GM20000 (cell line): Measurements from ENCODE around the gene ATG5.

Source experiments
- DNase-seq: peaks from one replicate; pipeline ENCODE4 v3.0.0; 2012; ENCODE audit warnings: low spot score
- TF ChIP-seq, protein P1 (sequence below): IDR thresholded peaks from 2 replicates; pipeline ENCODE4 v1.5.1; 2012; ENCODE audit warnings: mild to moderate bottlenecking, control low read depth; ENCODE audit errors: extremely low read depth, missing control alignments

Gene ATG5

DNA sequence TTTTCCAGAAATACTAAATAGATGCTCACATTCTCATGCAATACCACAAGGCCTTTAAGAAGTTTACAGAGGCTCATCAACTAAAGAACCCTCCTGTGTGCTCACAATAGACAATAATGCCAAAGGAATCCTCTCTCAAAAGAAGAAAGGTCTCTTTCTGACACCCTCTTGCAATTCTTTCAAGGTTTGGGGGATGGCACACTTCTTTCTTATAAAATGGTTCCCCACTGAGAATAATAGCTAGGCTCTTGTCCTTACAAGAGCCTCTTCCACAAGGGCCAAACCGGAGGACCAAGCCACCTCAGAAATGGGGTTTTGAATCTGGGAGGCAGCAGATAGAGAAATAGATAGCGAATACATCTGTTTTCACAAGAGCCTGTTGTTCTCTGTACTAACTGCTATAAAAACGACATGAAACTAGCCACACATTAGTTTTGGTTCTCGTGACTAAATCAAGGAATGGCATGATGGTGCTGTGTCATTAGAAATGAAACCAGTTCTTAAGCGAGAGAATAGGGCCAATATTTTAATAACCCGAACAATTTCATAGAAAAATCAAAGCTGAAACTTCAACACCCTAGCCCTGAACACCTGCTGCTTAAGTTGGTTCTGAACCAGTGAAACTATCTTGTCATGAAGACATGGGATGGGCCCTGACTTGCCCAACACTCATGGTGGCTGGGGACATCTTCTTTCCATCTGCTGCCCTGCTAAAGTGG is 158.3 kb downstream of the ATG5 start:
- TF ChIP-seq, protein P1, sequence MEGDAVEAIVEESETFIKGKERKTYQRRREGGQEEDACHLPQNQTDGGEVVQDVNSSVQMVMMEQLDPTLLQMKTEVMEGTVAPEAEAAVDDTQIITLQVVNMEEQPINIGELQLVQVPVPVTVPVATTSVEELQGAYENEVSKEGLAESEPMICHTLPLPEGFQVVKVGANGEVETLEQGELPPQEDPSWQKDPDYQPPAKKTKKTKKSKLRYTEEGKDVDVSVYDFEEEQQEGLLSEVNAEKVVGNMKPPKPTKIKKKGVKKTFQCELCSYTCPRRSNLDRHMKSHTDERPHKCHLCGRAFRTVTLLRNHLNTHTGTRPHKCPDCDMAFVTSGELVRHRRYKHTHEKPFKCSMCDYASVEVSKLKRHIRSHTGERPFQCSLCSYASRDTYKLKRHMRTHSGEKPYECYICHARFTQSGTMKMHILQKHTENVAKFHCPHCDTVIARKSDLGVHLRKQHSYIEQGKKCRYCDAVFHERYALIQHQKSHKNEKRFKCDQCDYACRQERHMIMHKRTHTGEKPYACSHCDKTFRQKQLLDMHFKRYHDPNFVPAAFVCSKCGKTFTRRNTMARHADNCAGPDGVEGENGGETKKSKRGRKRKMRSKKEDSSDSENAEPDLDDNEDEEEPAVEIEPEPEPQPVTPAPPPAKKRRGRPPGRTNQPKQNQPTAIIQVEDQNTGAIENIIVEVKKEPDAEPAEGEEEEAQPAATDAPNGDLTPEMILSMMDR, result no peak

DNA sequence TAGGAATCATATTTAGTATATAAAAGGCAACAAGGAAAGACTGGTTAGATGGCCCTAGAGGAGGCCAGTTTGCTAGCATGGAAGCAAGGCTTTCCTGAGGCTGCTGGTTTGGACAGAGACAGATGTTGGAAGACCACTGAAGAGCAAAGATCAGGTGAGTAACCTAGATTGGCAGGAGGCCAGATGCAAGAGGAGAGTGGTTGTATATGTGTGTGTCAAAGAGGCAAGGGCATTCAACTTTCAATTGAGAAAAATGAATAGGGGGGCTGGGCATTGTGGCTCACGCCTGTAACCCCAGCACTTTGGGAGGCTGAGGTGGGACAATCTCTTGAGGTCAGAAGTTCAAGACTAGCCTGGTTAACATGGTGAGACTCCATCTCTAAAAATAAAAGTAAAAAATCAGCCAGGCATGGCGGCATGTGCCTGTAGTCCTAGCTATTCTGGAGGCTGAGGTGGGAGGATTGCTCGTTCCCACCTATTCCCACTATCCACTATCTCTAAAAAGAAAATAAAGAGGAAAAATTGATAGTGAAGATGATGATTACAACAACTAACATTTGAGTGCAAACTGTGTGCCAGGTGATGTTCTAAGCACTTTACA is 159.6 kb downstream of the ATG5 start:
- TF ChIP-seq, protein P1, result no peak
- DNase-seq, result no peak

More for the DNA sequence above, 158.3 kb downstream of the ATG5 start:
- DNase-seq, result peak; percentile 45

DNA sequence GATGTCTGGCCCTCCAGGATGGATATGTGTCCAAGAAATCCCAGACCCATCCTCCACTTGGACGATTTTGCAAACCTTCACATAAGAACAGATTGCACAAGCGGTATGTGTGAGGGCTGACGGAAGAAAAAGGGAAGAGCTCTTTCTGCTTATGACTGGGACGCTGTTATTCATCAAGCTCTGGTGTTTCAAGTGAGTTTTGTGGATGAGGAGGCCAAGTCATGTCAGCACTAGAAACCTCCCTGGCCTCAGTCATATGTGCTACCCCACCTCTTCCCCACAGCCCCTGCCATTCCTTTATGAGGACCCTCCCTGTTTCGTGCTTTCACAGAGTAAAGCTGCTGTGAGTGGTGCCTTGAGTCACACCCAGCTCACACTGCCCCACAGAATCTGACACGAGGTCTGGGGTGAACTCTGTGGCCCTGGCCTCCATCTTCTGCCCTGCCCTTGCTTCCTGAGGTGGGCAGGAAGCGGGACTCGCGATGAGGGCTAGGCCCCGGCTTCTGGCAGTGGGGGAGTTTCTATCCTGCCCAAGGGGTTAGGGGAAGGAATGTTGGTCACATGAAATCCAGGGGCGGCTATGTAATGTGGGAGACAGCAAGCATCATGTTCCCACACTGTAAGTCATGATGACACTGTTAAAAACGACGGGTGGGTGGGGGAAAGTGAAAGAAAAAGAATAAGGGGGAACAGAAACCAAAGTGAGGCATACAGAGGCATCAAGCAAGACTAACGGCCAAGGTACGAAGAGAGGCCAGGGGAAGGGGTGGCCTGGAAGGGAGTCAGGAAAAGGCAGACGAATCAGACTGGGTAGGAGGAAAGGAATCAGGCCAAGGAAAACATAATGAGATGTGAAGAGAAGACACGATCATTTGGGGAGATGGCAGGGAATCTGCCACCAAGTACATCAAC is 161.3 kb downstream of the ATG5 start:
- DNase-seq, result peak; percentile 63
- TF ChIP-seq, protein P1, result no peak

DNA sequence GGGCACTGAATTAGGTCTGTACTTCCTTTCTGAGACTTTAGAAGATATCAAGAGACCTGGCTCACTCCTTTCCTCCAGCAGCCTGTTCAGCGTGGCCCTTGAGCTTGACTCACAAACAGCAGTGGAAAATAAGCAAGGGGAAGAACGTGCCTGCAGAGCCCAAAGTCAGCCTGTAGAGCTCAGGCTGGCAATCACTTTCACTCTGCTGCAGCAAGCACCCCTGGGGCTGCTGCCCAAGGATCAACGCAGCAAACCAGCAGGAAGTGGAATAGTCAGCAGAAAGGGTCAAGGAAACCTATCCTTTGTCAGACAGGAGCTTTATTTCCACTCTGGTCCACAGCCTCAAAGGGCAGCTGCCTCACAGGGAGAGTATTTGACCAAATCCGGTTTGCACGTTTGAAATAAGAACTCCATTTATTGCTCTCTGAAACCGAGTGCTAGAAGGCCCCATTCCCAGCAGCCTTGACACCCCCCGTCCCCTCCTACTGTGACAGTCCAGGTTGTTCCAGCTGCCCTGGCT is 162.1 kb downstream of the ATG5 start:
- DNase-seq, result peak; percentile 29
- TF ChIP-seq, protein P1, result no peak

DNA sequence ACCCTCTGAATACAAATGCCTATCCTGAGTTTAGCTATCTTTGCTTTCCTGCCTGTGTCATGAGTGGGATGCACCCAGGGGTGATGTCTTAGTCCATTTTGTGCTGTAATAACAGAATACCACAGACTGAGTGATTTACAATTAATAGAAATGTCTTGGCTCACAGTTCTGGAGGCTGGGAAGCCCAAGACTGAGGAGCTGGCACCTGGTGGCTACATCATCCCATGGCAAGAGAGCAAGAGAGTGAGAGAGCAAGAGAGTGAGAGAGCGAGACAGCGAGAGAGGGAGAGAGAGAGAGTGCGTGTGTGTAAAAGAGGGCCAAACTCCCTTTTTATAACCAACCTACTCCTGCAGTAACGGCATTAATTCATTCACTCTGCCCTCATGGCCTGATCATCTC is 162.6 kb downstream of the ATG5 start:
- no peak for DNase-seq
- TF ChIP-seq, protein P1, result no peak

DNA sequence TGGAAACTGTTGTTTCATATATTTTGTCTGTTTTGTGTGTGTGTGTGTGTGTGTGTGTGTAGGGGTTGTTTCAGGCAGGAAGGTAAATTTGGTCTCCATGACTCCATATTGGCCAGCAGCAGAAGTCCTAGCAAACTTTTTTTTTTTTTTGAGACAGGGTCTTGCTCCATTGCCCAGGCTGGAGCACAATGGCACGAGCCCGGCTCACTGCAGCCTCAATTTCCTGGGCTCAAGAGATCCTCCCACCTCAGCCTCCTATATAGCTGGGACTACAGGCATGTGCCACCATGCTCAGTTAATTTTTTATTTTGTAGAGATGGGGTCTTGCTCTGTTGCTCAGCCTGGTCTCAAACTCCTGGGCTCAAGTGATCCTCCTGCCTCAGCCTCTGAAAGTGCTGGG is 163.7 kb downstream of the ATG5 start:
- DNase-seq, result no peak
- TF ChIP-seq, protein P1, result no peak
